Neural progenitor cell (in vitro differentiated cells): ENCODE results near the gene DNASE2B.

Experiments used
- CTCF ChIP-seq: fragments of 200-600 bp; sonication (generic); IDR thresholded peaks from 2 replicates; pipeline ENCODE4 v1.5.1; 2017; ENCODE audit warnings: antibody characterized with exemption, mild to moderate bottlenecking
- EZH2 ChIP-seq: fragments of 200-600 bp; sonication (generic); IDR thresholded peaks from 2 replicates; pipeline ENCODE4 v1.6.1; 2017; ENCODE audit warnings: antibody characterized with exemption, mild to moderate bottlenecking, moderate library complexity

GRCh38 chr1:84370266-84370665, 28.0 kb upstream of the DNASE2B start:
- TF ChIP-seq EZH2: no peak
- no peak for TF ChIP-seq CTCF
